Measurements from ENCODE around the gene UNC13A.

- TF ChIP-seq CTCF (conservative IDR thresholded peaks at IDR 0.05): no peak
- TF ChIP-seq ZFX (IDR thresholded peaks at IDR 0.05): no peak
Measured at GRCh38 chr19:17598953-17599352, 89.2 kb downstream of the UNC13A start.
